GM18520 (cell line): ENCODE results near the gene FCRL6.

Experiments
- ATAC-seq: cut with Tn5 transposase; IDR thresholded peaks from one replicate; pipeline ENCODE4 v1.9.1; 2021; ENCODE audit not compliant: unreplicated experiment

The FCRL6 gene

DNA sequence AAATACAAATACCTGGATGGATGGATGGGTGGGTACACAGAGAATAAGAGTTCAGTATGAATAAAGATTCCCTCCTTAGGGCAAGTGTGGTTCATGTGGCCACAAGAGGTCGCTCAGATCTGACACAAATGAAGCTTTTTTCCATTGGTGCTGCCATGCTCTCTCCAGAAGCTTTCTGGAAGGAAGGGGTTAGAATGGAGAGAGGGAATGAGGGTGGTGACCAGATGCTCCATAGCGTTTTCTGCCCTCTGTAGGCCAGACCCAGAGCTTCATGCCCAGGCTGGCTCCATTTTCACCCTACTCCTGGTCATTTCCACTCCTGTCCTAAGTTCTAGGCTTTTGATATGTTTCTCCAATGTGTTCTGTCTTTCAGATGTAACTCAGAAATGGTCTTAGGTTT, 3.3 kb upstream of the FCRL6 start:
- ATAC-seq: no peak

DNA sequence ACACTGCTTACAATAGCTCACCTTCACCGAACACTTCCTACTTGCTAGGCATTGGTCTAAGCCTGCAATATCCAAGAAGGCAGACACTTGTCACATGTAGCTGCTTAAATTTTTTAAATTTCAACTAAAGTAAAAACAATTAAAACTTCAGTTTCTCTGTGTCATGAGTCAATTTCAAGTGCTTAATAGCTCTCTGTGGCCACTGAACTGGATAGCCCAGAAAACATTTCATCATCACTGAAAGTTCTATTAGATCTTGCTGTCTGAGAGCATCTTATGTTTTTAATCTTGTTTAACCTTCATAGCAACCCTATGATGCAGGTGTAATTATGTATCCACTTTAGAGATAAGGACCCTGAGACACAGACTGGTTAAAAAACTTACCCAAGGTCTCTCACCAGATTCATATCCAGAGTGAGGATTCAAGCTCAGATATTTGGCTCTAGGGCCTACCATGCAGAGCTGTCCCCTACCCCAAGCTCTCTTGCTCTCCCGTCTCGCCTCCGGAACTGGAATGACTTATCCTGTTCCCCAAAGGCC, 2.6 kb upstream of the FCRL6 start:
- no peak for ATAC-seq

GRCh38 chr1:159800177-159800930, 1.8 kb upstream of the FCRL6 start:
- peak; percentile 88 for ATAC-seq

- ATAC-seq: no peak
Measured at GRCh38 chr1:159803956-159804689, 2.0 kb downstream of the FCRL6 start.

- no peak for ATAC-seq
Measured at GRCh38 chr1:159804924-159805323, 2.8 kb downstream of the FCRL6 start.

DNA sequence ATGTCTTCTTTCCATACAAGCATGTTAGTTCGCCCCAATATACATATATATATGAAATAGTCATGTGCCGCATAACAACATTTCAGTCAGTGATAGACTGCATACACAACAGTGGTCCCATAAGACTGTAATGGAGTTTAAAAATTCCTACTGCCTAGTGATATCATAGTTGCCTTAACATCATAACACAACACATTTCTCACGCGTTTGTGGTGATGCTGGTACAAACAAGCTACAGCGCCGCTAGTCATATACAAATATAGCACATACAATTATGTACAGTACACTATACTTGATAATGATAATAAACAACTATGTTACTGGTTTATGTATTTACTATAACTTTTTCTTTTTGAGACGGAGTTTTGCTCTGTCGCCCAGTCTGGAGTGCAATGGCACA, 13.8 kb downstream of the FCRL6 start:
- no peak for ATAC-seq

GRCh38 chr1:159817276-159818041, 15.3 kb downstream of the FCRL6 start:
- no peak for ATAC-seq

- no peak for ATAC-seq
Measured at GRCh38 chr1:159821171-159821867, 19.2 kb downstream of the FCRL6 start.

DNA sequence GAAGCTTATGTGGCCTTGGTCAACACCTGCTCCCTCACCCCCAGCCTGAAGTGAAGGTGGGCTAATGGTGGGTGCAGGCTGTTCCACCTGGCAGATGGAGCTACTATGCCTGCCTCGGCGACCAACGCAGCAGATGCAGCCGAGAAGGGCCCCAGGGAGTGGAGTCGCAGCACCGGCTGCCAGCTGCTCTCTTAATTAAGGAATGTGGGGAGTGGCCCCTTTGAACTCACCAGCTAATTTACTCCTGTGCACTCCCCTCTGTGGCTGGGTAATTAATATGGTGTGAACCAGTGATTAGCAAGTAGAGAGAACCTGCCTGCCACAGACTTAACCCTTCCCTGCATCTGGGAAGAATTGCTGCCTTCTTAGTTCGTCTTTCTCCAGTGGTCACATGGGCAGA, 21.2 kb downstream of the FCRL6 start:
- ATAC-seq: no peak

DNA sequence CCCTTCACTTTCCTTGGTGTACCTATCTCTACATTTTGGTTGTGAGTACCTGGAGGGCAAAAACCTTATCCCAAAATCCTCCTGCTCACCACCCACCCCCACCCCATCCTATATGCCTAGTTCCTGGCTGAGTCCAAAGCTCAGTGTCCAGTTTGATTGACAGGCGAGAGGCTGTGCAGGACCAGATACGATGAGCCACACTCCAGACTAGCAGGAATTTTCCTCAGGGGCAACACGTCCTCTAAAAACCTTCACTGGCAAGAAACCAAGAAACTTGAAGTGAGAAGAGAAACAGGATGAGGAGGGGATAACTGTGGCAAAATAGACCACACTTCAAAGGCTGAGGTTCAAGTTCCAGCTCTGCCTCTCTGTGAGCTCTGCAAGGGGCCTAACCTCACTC, 23.4 kb downstream of the FCRL6 start:
- ATAC-seq: no peak

GRCh38 chr1:159826441-159827101, 24.4 kb downstream of the FCRL6 start, which contains the start of gene SLAMF8:
Gene SLAMF8 (plus strand): TSS chr1:159826873. CDS start chr1:159826899, 26 bp downstream.
- ATAC-seq: no peak

GRCh38 chr1:159827102-159827490, 24.9 kb downstream of the FCRL6 start:
- ATAC-seq: no peak

DNA sequence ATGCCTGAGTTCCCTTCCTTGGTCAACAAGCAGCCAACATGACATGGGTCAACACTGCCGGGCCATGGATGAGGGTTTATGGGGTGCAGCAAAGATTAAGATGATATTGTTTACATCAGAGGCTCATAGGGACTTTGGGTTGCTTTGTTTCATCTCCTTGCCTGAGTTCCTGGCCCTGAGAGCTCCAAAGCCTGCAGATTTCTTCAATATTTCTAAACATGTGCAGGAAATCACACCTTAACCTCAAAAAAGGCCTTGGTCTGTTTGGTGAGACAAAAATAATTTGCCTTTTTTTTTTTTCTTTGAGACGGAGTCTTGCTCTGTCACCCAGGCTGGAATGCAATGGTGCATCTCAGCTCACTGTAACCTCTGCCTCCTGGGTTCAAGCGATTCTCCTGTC, 25.4 kb downstream of the FCRL6 start:
- ATAC-seq: no peak

DNA sequence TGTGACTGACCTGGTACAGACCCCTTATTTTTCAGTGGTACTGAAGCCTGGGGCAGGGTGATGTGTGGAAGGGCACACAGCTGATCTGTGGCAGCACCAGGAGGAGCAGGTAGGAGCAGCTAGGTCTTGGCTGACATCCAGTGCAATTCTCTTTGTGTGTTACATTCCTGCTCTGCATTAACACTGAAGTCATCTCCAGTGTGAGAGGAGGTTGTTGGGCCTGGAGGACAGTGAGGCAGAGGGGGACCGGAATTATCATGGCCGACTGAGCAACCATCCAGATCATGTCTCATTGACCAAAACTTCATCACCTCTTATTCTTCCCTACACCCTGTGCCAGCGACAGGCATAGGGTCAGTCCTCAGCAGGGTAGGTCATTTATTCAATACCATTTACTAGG, 26.0 kb downstream of the FCRL6 start:
- no peak for ATAC-seq

GRCh38 chr1:159828581-159829272, 26.6 kb downstream of the FCRL6 start:
- ATAC-seq: no peak

- ATAC-seq: peak; percentile 78
Measured at GRCh38 chr1:159829273-159829634, 27.1 kb downstream of the FCRL6 start.

DNA sequence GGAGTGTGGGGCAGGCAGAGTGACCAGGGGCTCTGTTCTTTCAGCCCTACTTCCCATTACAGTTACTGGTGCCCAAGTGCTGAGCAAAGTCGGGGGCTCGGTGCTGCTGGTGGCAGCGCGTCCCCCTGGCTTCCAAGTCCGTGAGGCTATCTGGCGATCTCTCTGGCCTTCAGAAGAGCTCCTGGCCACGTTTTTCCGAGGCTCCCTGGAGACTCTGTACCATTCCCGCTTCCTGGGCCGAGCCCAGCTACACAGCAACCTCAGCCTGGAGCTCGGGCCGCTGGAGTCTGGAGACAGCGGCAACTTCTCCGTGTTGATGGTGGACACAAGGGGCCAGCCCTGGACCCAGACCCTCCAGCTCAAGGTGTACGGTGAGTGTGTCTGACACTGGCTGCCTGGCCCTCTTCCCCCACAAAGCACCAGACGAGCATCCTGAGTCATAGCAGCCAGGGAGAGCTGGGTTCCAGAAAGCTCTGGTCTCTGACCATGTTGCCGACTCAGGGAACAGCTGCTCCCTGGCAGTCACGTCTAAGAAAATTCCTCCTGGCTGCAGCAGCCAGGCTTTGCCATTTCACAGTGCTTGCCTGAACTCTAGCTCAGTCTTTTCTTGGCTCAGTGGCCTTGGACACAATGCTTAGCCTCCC, 27.8 kb downstream of the FCRL6 start:
- ATAC-seq: no peak

GRCh38 chr1:159830722-159831121, 28.6 kb downstream of the FCRL6 start:
- no peak for ATAC-seq

- no peak for ATAC-seq
Measured at GRCh38 chr1:159831412-159832141, 29.4 kb downstream of the FCRL6 start.
